Measurements from ENCODE around the gene CEP89. TPM values are rescaled to one million over a fixed set of nuclear protein-coding genes. Genes with fewer than 3 reads are reported as not detected.

CEP89 gene
- total and polyA plus RNA-seq, 2 donors (not counting 1 experiment from before 2014, with no cell fraction given) = 6.3 to 13.8 TPM

DNA sequence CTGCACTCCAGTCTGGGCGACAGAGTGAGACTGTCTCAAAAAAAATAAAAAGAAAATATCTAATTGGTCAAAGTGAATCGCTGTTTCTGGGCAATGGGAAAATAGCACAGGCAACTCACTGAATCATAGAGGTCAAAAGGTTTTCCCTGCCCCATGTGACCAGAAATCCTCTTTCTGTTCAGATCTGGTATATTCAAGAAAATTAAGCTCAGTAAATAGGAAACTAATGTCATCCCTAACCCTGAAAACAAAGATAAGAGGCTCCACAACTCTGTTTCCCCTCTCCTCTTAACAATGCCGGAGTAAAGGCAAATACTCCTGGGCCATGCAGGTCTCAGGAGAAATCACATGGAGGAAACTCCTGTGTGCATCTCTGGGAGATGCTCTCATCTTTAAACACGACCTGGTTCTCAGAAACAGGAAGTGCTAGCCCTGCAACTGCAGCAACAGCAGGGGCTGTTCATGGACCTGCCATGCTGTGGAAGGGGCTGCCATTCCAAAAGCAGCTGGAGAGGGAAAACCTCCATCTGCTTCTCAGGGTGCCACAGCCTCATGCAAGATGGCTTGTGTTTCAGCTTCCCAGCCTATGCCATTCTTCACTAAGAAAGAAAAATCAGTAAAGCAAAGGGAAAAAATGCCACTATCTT, 54.7 kb downstream of the CEP89 start:
- no peaks in the 10 kb centered on the region for H3K9me3 ChIP-seq (ENCODE audit: control insufficient read depth, insufficient read depth, low read depth, low read length)
- TF ChIP-seq, protein P1, sequence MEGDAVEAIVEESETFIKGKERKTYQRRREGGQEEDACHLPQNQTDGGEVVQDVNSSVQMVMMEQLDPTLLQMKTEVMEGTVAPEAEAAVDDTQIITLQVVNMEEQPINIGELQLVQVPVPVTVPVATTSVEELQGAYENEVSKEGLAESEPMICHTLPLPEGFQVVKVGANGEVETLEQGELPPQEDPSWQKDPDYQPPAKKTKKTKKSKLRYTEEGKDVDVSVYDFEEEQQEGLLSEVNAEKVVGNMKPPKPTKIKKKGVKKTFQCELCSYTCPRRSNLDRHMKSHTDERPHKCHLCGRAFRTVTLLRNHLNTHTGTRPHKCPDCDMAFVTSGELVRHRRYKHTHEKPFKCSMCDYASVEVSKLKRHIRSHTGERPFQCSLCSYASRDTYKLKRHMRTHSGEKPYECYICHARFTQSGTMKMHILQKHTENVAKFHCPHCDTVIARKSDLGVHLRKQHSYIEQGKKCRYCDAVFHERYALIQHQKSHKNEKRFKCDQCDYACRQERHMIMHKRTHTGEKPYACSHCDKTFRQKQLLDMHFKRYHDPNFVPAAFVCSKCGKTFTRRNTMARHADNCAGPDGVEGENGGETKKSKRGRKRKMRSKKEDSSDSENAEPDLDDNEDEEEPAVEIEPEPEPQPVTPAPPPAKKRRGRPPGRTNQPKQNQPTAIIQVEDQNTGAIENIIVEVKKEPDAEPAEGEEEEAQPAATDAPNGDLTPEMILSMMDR (conservative IDR thresholded peaks at IDR 0.05 in 1 of 2, IDR thresholded peaks at IDR 0.05 in 1 of 2; ENCODE audit: low read depth in 1 of 2, low read length in 2 of 2) = no peak
- TF ChIP-seq EZH2 (IDR thresholded peaks at IDR 0.05; ENCODE audit: low read length, missing control alignments) = no peak
- no peak overlapping the region for H3K4me3 ChIP-seq (replicated peaks in 1 of 4; ENCODE audit: control extremely low read depth in 1 of 4, insufficient read depth in 1 of 4, low read depth in 3 of 4, low read length in 4 of 4)

DNA sequence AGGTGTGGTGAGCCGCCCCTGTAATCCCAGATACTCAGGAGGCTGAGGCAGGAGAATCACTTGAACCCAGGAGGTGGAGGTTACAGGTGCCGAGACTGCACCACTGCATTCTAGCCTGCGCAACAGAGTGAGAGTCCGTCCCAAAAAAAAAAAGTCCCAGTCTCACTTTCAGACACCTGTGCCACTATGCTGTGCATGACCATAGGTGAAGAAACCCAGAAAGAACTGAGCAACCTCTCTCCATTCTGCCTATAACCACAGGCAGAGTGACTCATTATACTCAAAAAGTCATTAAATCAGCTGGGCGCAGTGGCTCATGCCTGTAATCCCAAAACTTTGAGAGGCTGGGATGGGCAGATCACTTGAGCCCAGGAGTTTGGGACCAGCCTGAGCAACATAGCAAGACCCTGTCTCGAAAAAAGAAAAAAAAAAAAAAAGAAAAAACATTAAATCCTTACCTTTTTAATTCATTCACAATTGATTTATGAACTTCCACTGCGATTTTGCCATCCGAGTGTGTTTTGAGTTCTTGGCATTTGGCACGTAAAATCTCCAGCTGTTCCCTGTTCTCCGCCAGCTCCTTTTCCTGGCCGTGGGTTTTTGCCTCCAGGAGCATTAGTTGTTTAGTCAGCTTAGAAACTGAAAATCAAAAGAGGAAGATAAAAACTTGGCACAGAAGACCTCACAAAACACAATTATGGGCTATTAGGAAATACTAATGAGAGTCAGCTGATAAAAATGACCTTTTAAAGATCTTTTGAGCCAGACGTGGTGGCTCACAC, 56.7 kb downstream of the CEP89 start:
- Histone ChIP-seq H3K9me3 (ENCODE audit: control insufficient read depth, insufficient read depth, low read depth, low read length) (no peaks in the 10 kb centered on the region), H3K4me3 (replicated peaks in 1 of 4; ENCODE audit: control extremely low read depth in 1 of 4, insufficient read depth in 1 of 4, low read depth in 3 of 4, low read length in 4 of 4) (no peak overlapping the region), H4K20me1 (ENCODE audit: control insufficient read depth, extremely low read depth, insufficient read depth, low read length) (no peaks in the 10 kb centered on the region), H3K36me3 (ENCODE audit: control insufficient read depth, insufficient read depth, low read length) (no peaks in the 10 kb centered on the region), H3K4me1 (ENCODE audit: control insufficient read depth, extremely low read depth, insufficient read depth, low read length) (no peaks in the 10 kb centered on the region), H3K27me3 (ENCODE audit: control insufficient read depth, insufficient read depth, low read length) (no peaks in the 10 kb centered on the region), H3K9ac (ENCODE audit: insufficient read depth, low read length) (no peak overlapping the region), H3K79me2 (ENCODE audit: control insufficient read depth, insufficient read depth, low read length) (no peaks in the 10 kb centered on the region), H3K27ac (ENCODE audit: insufficient read depth, low read length) (no peak overlapping the region), H2AFZ (ENCODE audit: low read length) (no peak overlapping the region), H3K4me2 (ENCODE audit: extremely low read depth, insufficient read depth, low read length) (no peak overlapping the region)
- TF ChIP-seq, protein P1 (conservative IDR thresholded peaks at IDR 0.05 in 1 of 2, IDR thresholded peaks at IDR 0.05 in 1 of 2; ENCODE audit: low read depth in 1 of 2, low read length in 2 of 2) = no peak
- DNase-seq (ENCODE audit: low read depth in 2 of 2) = peak in 1 of 2 donors; percentile 33

More for the DNA sequence above, 54.7 kb downstream of the CEP89 start:
- Histone ChIP-seq H3K27ac (ENCODE audit: insufficient read depth, low read length) (no peak overlapping the region), H2AFZ (ENCODE audit: low read length) (no peak overlapping the region), H3K4me1 (ENCODE audit: control insufficient read depth, extremely low read depth, insufficient read depth, low read length) (no peaks in the 10 kb centered on the region), H4K20me1 (ENCODE audit: control insufficient read depth, extremely low read depth, insufficient read depth, low read length) (no peaks in the 10 kb centered on the region), H3K9ac (ENCODE audit: insufficient read depth, low read length) (no peak overlapping the region), H3K36me3 (ENCODE audit: control insufficient read depth, insufficient read depth, low read length) (peaks cover 2% of the 10 kb centered on the region), H3K79me2 (ENCODE audit: control insufficient read depth, insufficient read depth, low read length) (no peaks in the 10 kb centered on the region), H3K4me2 (ENCODE audit: extremely low read depth, insufficient read depth, low read length) (no peak overlapping the region), H3K27me3 (ENCODE audit: control insufficient read depth, insufficient read depth, low read length) (no peaks in the 10 kb centered on the region)
- no peak for DNase-seq (ENCODE audit: low read depth in 2 of 2)

GRCh38 chr19:32911467-32911866, 60.3 kb downstream of the CEP89 start:
- H2AFZ ChIP-seq (ENCODE audit: low read length) = no peak overlapping the region
- H3K9me3 ChIP-seq (ENCODE audit: control insufficient read depth, insufficient read depth, low read depth, low read length) = no peaks in the 10 kb centered on the region
- no peaks in the 10 kb centered on the region for H3K27me3 ChIP-seq (ENCODE audit: control insufficient read depth, insufficient read depth, low read length)
- no peak overlapping the region for H3K27ac ChIP-seq (ENCODE audit: insufficient read depth, low read length)
- TF ChIP-seq, protein P1 (conservative IDR thresholded peaks at IDR 0.05 in 1 of 2, IDR thresholded peaks at IDR 0.05 in 1 of 2; ENCODE audit: low read depth in 1 of 2, low read length in 2 of 2) = no peak
- TF ChIP-seq EZH2 (IDR thresholded peaks at IDR 0.05; ENCODE audit: low read length, missing control alignments) = no peak
- H3K36me3 ChIP-seq (ENCODE audit: control insufficient read depth, insufficient read depth, low read length) = no peaks in the 10 kb centered on the region
- no peaks in the 10 kb centered on the region for H3K4me1 ChIP-seq (ENCODE audit: control insufficient read depth, extremely low read depth, insufficient read depth, low read length)
- no peak overlapping the region for H3K4me3 ChIP-seq (replicated peaks in 1 of 4; ENCODE audit: control extremely low read depth in 1 of 4, insufficient read depth in 1 of 4, low read depth in 3 of 4, low read length in 4 of 4)
- no peak for DNase-seq (ENCODE audit: low read depth in 2 of 2)
- H3K4me2 ChIP-seq (ENCODE audit: extremely low read depth, insufficient read depth, low read length) = no peak overlapping the region
- H3K9ac ChIP-seq (ENCODE audit: insufficient read depth, low read length) = no peak overlapping the region
- H4K20me1 ChIP-seq (ENCODE audit: control insufficient read depth, extremely low read depth, insufficient read depth, low read length) = no peaks in the 10 kb centered on the region
- no peaks in the 10 kb centered on the region for H3K79me2 ChIP-seq (ENCODE audit: control insufficient read depth, insufficient read depth, low read length)
